Lower lobe of right lung (tissue), 2 donors: ENCODE results near the gene POC1A. TPM values are rescaled to one million over a fixed set of nuclear protein-coding genes. Genes with fewer than 3 reads are reported as not detected.

Experiments
- ATAC-seq, 2 donors: fragments of 200-7000 bp; cut with Tn5 transposase; one replicate each; pipeline ENCODE4 v1.9.1; 2020 to 2022; ENCODE audit warnings: mild to moderate bottlenecking in 2 of 2, moderate library complexity in 2 of 2
- DNase-seq: peaks from one replicate; pipeline ENCODE4 v3.0.0-alpha.2; 2020
- H3K27ac ChIP-seq: fragments of 200-600 bp; one replicate; pipeline ENCODE4 v1.8.0; 2022
- H3K27me3 ChIP-seq: fragments of 200-600 bp; one replicate; pipeline ENCODE4 v1.8.0; 2022; ENCODE audit warnings: low read depth
- H3K36me3 ChIP-seq: fragments of 200-600 bp; one replicate; pipeline ENCODE4 v1.8.0; 2022; ENCODE audit warnings: mild to moderate bottlenecking
- H3K4me1 ChIP-seq: fragments of 200-600 bp; one replicate; pipeline ENCODE4 v1.8.0; 2022
- H3K4me3 ChIP-seq: fragments of 200-600 bp; one replicate; pipeline ENCODE4 v1.8.0; 2022; ENCODE audit warnings: mild to moderate bottlenecking
- H3K9me3 ChIP-seq: fragments of 200-600 bp; one replicate; pipeline ENCODE4 v1.8.0; 2022
- intact Hi-C: fragments of 100-400 bp; cut with DNase I; formaldehyde crosslinking; loops from one replicate; pipeline ENCODE4 v1.11.0; 2022
- total RNA-seq: library from RNA; stranded (reverse); fragmentation: NEBNext Ultra II Directional; extraction: Animal tissue kit (Norgen Biotek cat#: 25700); gene quantifications from one replicate; pipeline ENCODE4 v1.2.1, GENCODE V29; 2021
- TF ChIP-seq, protein P1 (sequence below): fragments of 200-600 bp; IDR thresholded peaks from one replicate; pipeline ENCODE4 v1.8.0; 2022; ENCODE audit warnings: antibody characterized with exemption, mild to moderate bottlenecking
- donor health status: DM: no; HTN: yes; CAD: no; lungs with severe emphysema.

The POC1A gene
- total RNA-seq, 1 donor from 2014 or later: 2.7 TPM

- DNase-seq: no peak
- intact Hi-C loops: no loop called here
- H3K4me1 ChIP-seq: peaks cover 39% of the 10 kb centered on the region
- no peak overlapping the region for H3K4me3 ChIP-seq
- H3K27me3 ChIP-seq: no peaks in the 10 kb centered on the region
- no peak overlapping the region for H3K27ac ChIP-seq
- TF ChIP-seq, protein P1, sequence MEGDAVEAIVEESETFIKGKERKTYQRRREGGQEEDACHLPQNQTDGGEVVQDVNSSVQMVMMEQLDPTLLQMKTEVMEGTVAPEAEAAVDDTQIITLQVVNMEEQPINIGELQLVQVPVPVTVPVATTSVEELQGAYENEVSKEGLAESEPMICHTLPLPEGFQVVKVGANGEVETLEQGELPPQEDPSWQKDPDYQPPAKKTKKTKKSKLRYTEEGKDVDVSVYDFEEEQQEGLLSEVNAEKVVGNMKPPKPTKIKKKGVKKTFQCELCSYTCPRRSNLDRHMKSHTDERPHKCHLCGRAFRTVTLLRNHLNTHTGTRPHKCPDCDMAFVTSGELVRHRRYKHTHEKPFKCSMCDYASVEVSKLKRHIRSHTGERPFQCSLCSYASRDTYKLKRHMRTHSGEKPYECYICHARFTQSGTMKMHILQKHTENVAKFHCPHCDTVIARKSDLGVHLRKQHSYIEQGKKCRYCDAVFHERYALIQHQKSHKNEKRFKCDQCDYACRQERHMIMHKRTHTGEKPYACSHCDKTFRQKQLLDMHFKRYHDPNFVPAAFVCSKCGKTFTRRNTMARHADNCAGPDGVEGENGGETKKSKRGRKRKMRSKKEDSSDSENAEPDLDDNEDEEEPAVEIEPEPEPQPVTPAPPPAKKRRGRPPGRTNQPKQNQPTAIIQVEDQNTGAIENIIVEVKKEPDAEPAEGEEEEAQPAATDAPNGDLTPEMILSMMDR: no peak
- H3K36me3 ChIP-seq: no peaks in the 10 kb centered on the region
- no peak for ATAC-seq
- H3K9me3 ChIP-seq: no peaks in the 10 kb centered on the region
Measured at GRCh38 chr3:52061121-52061910, 92.9 kb downstream of the POC1A start.

DNA sequence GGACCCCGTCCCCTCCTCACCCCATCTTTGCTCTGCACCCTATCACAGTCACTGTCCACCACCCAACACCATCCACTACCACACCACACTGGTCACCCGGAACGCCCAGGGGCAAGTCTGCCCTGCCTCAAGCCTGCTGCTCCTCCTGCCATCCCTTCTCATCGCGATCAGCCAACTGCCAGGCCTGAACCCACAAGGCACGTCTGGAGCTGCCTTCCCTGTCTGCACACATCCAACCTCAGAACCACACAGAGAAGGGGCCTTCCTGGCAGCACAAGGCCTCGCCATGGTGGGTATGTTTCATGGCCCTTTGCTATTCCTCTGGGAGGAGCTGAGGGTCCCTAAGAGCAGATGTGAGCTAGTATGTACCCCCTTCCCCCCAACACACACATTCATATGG, 94.4 kb downstream of the POC1A start:
- no peak overlapping the region for H3K4me3 ChIP-seq
- no peaks in the 10 kb centered on the region for H3K36me3 ChIP-seq
- ATAC-seq: no peak
- H3K27me3 ChIP-seq: no peaks in the 10 kb centered on the region
- no peak overlapping the region for H3K27ac ChIP-seq
- intact Hi-C loops: no loop called here
- TF ChIP-seq, protein P1: no peak
- H3K4me1 ChIP-seq: peaks cover 28% of the 10 kb centered on the region
- no peaks in the 10 kb centered on the region for H3K9me3 ChIP-seq
- DNase-seq: no peak

DNA sequence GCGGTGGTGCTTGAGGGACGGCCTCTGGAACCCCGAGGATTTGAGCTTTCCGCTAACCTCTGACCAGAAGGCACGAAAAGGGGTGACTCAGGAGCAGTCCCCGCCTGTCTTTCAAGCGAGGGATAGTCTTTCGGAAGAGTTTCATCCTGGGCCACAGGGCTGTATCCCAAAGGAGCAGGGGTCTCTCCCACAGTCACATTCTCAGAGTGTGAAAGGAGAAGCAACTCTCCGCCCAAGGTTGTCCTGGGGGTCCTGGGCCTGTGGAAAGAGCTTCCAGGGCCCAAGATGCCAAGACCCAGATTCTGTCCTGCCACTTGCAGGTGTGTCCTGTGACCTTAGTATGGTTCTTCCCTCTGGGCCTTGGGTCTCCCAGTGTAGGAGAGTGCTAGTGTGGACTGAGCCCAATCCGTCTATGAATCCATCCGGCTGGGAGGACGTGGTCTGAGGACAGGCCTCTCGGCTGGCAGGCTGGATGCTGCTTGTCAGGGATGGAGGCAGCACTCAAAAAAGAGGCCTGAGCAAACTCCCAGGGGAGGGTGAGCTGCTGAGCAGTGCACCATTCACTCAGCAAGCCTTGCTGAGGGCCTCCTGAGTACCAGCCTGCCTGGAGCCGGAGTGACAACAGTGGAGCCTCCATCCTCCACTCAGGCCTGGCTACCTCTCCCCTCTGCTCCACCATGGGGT, 96.3 kb downstream of the POC1A start:
- H3K36me3 ChIP-seq: peaks cover 15% of the 10 kb centered on the region
- no peaks in the 10 kb centered on the region for H3K9me3 ChIP-seq
- no peak for ATAC-seq
- peak overlapping the region; percentile 90 for H3K27ac ChIP-seq
- H3K4me3 ChIP-seq: peak overlapping the region; percentile 64
- H3K27me3 ChIP-seq: no peaks in the 10 kb centered on the region
- intact Hi-C loops: no loop called here
- no peak for DNase-seq
- peaks cover 44% of the 10 kb centered on the region for H3K4me1 ChIP-seq
- TF ChIP-seq, protein P1: no peak

- DNase-seq (peak; percentile 99), ATAC-seq (peak; percentile 92 to 95)
- no peaks in the 10 kb centered on the region for H3K27me3 ChIP-seq
- TF ChIP-seq, protein P1: no peak
- H3K4me1 ChIP-seq: peaks cover 44% of the 10 kb centered on the region
- H3K27ac ChIP-seq: peak overlapping the region; percentile 90
- H3K4me3 ChIP-seq: peak overlapping the region; percentile 64
- no peaks in the 10 kb centered on the region for H3K9me3 ChIP-seq
- intact Hi-C loops: no loop called here
- peaks cover 16% of the 10 kb centered on the region for H3K36me3 ChIP-seq
Measured at GRCh38 chr3:52056968-52057811, 97.0 kb downstream of the POC1A start.

- intact Hi-C loops: no loop called here
- ATAC-seq: peak; percentile 66 to 69
Measured at GRCh38 chr3:52056521-52056967, 97.7 kb downstream of the POC1A start, which contains the start of gene DUSP7. Gene DUSP7 (minus strand): TSS chr3:52056571. CDS start chr3:52056366, 205 bp downstream.

More at GRCh38 chr3:52056521-52056967, 97.7 kb downstream of the POC1A start, which contains the start of gene DUSP7:
- TF ChIP-seq, protein P1: no peak
- peak; percentile 78 for DNase-seq
- Histone ChIP-seq H3K36me3 (peaks cover 22% of the 10 kb centered on the region), H3K4me3 (peak within 1 kb of the TSS; percentile 78), H3K27ac (peak within 1 kb of the TSS; percentile 90), H3K27me3 (no peaks in the 10 kb centered on the region), H3K9me3 (no peaks in the 10 kb centered on the region), H3K4me1 (peaks cover 45% of the 10 kb centered on the region)
